Measurements from ENCODE around the gene CARD6.
"Not testable (repeated sequence)": the region's sequence is repeated elsewhere in the genome, so short reads cannot be mapped to it uniquely, and the experiment has no call there.

Gene CARD6

GRCh38 chr5:40828021-40828631, 13.0 kb upstream of the CARD6 start:
- no peak for DNase-seq

- DNase-seq = no peak
Measured at GRCh38 chr5:40828690-40829661, 12.2 kb upstream of the CARD6 start.

- no peak for DNase-seq
Measured at GRCh38 chr5:40829748-40830533, 11.2 kb upstream of the CARD6 start.

- no peak for DNase-seq
Measured at GRCh38 chr5:40831346-40832210, 9.6 kb upstream of the CARD6 start.

GRCh38 chr5:40832345-40832744, 8.8 kb upstream of the CARD6 start:
- DNase-seq = no peak

GRCh38 chr5:40833712-40834229, 7.4 kb upstream of the CARD6 start:
- DNase-seq = no peak

- DNase-seq = no peak
Measured at GRCh38 chr5:40834391-40834848, 6.7 kb upstream of the CARD6 start.

- peak; percentile 87 for DNase-seq
Measured at GRCh38 chr5:40834849-40835787, 6.0 kb upstream of the CARD6 start, which contains the start of gene RPL37. RPL37 (minus strand) TSS chr5:40835222; CDS start chr5:40835185, 37 bp downstream.

- no peak for DNase-seq
Measured at GRCh38 chr5:40838086-40838485, 3.1 kb upstream of the CARD6 start.

- DNase-seq = no peak
Measured at GRCh38 chr5:40842351-40842750, 1.2 kb downstream of the CARD6 start.

GRCh38 chr5:40844565-40844964, 3.4 kb downstream of the CARD6 start:
- no peak for DNase-seq

- no peak for DNase-seq
Measured at GRCh38 chr5:40846371-40846770, 5.2 kb downstream of the CARD6 start.

GRCh38 chr5:40847525-40847924, 6.4 kb downstream of the CARD6 start:
- no peak for DNase-seq

GRCh38 chr5:40853632-40854192, 12.5 kb downstream of the CARD6 start:
- DNase-seq = no peak

GRCh38 chr5:40860711-40861110, 19.5 kb downstream of the CARD6 start:
- DNase-seq = no peak

- not testable (repeated sequence) for DNase-seq
Measured at GRCh38 chr5:40865004-40865403, 23.8 kb downstream of the CARD6 start.

- no peak for DNase-seq
Measured at GRCh38 chr5:40866844-40867243, 25.7 kb downstream of the CARD6 start.

GRCh38 chr5:40869384-40869783, 28.2 kb downstream of the CARD6 start:
- DNase-seq = no peak

GRCh38 chr5:40871177-40871576, 30.0 kb downstream of the CARD6 start:
- no peak for DNase-seq

- DNase-seq = not testable (repeated sequence)
Measured at GRCh38 chr5:40872253-40872652, 31.1 kb downstream of the CARD6 start.
